GM10847 (cell line): ENCODE results near the gene C6orf120.

Source experiments
- POLR2A ChIP-seq: IDR thresholded peaks from 2 replicates; pipeline ENCODE4 v1.6.1; 2011; ENCODE audit not compliant: insufficient read length; ENCODE audit errors: extremely low read depth

C6orf120 gene

GRCh38 chr6:169669147-169669546, 32.8 kb upstream of the C6orf120 start:
- no peak for TF ChIP-seq POLR2A

DNA sequence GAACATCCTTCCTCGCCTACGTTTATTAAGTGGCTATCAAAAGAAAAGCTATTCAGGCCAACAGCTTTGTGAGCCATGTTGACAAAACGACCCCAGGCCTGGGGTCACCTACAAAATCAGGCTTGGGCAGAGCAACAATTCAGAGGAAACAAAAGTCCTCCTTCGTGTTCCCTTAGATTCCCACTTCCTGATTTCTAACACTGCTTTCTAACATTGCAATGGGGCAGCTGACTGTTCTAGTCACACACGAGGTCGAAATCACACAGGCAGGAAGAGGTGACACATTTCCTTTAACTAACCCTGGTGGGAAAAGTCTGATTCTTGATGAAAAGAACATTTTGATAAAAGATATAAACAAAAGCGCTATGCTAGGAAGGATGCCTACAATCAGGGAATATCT, 32.0 kb upstream of the C6orf120 start:
- no peak for TF ChIP-seq POLR2A

DNA sequence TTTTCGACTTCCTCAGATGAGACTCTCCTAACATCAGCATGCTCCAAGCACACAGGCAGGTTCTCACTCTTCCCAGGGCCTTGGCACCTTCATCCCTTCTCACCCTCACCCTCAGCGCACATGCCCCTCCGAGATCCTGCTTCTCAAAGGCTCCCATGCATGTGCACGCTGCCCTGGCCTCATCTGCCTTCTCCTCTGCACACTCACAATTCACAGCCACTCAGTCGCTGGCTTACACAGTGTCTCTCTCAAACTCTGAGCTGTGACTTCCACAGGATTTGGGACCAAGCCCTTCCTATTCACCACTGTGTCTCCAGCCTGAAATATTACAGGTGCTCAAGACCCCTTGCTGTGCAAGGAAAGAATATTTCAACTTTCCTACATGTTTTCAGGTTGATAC, 30.4 kb upstream of the C6orf120 start:
- TF ChIP-seq POLR2A = no peak

DNA sequence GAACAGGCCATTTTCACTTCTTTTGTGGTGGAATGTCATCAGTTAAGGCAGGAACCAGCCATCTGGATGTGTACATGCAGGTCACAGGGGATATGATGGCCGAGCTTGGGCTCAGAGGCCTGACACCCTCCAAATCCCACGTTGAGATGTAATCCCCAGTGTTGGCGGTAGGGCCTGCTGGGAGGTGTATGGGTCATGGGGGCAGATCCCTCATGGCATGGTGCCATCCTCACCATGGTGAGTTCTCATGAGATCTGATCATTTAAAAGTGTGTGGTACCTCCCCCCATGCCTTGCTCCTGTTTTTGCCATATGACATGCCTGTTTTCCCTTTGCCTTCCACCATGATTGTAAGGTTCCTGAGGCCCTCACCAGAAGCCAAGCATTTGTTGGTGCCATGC, 26.9 kb upstream of the C6orf120 start:
- TF ChIP-seq POLR2A = no peak

DNA sequence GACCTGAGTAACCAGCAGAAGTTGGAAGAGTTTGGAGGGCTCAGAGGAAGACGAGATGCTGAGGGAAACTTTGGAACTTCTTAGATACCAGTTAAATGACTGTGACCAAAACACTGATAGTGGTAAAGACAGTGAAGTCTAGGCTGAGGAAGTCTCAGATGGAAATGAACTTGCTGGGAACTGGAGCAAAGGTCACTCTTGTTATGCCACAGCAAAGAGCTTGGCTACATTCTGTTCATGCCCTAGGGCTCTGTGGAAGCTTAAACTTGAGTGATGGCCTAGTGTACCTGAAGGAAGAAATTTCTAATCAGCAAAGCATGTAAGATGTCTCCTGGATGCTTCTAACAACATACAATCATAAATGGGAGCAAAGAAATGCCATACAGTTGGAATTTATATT, 24.8 kb upstream of the C6orf120 start:
- no peak for TF ChIP-seq POLR2A

DNA sequence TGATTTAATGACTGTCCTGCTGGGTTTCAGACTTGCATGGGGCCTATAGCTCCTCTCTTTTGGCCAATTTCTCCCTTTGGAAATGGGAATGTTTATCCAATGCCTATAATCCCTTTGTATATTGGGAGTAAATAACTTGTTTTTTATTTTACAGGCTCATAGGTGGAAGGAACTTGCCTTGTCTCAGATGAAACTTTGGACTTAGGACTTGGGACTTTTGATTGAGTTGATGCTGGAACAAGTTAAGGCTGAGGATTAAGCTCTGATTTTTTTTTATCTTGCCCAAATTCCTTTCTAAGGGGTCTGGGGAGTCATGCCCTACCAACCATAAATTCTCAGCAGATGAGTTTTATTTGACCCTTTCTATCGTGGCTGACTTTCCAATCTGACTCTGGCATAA, 23.6 kb upstream of the C6orf120 start:
- TF ChIP-seq POLR2A = no peak

DNA sequence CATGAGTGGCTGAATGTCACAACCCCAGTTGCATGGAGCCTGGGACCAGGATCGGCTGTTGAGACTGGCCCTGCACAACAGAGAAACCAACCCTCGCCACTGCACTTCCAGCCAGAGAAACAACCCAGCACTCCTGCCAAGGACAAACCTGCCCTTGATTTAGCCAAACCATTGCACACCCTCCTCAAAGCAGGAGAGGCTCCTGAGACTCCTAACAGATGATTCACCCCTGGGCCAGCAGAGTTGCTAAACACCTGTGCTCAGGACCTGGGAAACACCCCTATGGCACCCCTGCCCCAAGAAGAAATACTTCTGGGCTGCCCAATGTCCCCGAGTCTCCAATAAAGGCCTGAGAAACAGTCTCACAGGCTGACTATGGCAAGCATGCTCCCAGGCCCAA, 17.9 kb upstream of the C6orf120 start:
- no peak for TF ChIP-seq POLR2A

GRCh38 chr6:169685860-169686259, 16.1 kb upstream of the C6orf120 start:
- no peak for TF ChIP-seq POLR2A

GRCh38 chr6:169689287-169689686, 12.6 kb upstream of the C6orf120 start:
- TF ChIP-seq POLR2A = no peak

- no peak for TF ChIP-seq POLR2A
Measured at GRCh38 chr6:169691260-169691659, 10.7 kb upstream of the C6orf120 start.

DNA sequence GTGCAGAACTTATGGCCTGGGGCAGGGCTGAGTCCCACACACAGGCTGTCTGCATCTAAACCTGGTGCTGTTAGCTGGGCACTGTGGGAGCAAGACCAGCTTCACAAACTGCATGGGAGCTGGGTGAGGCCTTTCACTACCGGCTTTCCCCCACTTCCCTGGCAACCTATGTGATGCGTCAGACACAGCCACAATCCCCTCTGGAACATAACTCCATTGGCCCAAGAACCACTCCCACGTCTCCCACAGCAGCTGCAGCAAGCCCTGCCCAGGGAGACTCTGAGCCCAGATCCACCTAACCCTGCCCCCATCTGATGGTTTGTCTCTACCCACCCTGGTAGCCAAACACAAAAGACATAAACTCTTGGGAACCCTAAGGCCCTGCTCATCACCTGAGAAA, 9.4 kb upstream of the C6orf120 start:
- TF ChIP-seq POLR2A = no peak

DNA sequence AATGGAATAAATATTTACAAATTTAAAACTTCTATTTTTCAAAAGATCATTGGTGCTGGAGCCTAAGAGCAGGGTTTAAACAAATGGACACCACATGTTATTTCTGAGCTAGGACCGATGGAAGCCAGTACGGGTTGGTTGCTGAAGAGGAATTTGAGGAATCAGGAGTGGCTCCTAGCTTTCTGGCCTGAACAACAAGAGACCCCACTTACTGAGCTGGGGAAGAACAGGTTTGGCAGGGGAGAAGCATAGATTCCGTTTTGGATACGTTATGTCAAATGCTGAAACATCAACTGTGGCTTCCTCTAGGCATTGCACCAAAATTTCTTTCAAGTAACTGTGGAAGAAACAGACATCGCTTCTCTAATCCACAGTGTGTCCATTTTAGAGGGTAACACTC, 6.8 kb upstream of the C6orf120 start:
- TF ChIP-seq POLR2A = no peak

DNA sequence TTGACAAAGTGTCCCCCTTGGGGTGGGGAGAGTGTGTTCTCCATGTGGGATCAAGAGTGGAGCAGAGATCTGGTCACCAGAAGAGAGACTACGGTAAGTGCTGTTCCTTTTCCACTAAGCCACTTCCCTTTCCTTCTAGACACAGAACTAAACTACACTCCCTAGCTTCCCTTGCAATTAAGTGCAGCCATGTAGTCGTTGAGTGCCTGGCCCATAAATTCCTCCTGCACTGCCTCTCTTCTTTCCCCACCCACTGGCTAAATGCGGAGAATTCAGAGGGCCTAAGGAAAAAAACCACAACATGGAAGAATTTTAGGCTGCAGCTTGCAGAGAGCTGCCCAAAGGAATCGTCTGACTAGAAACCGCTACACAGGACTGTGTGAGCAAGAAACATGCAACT, 1.6 kb upstream of the C6orf120 start:
- no peak for TF ChIP-seq POLR2A

- no peak for TF ChIP-seq POLR2A
Measured at GRCh38 chr6:169701311-169701953, 494 bp upstream of the C6orf120 start.

GRCh38 chr6:169702840-169703246, 917 bp downstream of the C6orf120 start:
- no peak for TF ChIP-seq POLR2A

GRCh38 chr6:169707772-169708171, 5.8 kb downstream of the C6orf120 start:
- TF ChIP-seq POLR2A = no peak

DNA sequence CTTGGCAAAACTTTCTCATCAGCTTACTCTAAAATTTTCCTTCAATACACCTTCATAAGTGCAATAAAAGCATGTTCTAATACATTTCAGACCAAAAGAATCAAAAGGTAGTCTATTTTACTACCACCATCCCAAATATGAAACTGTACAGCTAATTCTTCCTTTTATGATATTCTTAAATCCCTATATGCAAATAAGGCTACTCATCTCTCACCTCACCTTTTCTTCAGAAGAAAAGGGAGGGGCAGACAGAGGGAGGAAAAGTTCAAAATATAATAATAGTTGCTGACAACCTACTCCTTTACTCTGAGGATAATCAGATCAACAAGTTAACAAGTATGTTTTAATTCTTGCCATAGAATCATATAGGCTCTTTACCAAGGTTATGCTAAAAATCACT, 7.4 kb downstream of the C6orf120 start:
- TF ChIP-seq POLR2A = no peak

DNA sequence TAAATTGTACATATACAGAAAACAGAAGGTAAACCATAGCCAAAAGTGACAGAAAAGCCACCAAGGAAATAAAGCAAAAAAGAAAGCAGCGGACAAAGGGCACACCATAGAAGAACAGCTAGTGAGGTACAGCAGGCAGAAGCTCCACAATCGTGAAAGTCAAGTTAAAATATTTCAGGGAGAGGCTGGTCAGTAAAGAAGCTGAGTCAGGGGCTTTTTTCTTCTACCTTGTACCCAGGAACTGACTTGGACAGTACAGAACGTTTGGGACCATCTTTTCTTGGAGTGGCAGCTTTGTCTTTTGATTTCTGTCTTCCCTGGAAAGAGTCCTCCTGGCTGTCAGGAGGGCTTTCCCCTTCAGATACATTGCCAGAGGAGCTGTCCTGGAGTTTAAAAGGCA, 8.1 kb downstream of the C6orf120 start:
- TF ChIP-seq POLR2A = no peak

GRCh38 chr6:169714178-169714577, 12.3 kb downstream of the C6orf120 start:
- TF ChIP-seq POLR2A = no peak
